GM18870 (cell line): ENCODE measurements around the gene INPP4B.
"Not testable (repeated sequence)": the region's sequence is repeated elsewhere in the genome, so short reads cannot be mapped to it uniquely, and the experiment has no call there.

Experiments used
- ATAC-seq: cut with Tn5 transposase; IDR thresholded peaks from one replicate; pipeline ENCODE4 v1.9.1; 2021; ENCODE audit warnings: moderate library complexity; ENCODE audit not compliant: unreplicated experiment

Gene INPP4B

GRCh38 chr4:142826503-142827241 is 19.4 kb downstream of the INPP4B start:
- no peak for ATAC-seq

- no peak for ATAC-seq
Observed at GRCh38 chr4:142824368-142824767, 21.7 kb downstream of the INPP4B start.

- no peak for ATAC-seq
Observed at GRCh38 chr4:142823796-142824195, 22.3 kb downstream of the INPP4B start.

DNA sequence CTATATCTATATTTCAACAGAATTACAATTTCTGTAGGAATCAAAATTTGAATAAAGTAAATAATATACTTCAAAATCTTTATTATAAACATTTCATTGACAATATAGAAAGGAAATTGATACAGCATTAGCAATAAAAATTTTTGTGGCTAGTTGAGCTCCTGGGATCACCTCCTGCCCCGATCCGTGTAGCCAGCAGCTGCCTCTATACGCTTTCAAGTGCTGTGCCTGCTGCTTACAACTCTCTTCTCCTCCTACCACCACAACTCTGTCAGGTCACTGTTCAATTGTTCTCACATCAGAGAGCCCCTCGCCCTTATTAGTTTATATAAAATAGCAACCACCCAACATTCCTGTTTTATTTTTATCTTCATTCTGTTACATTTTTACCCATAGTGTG is 27.6 kb downstream of the INPP4B start:
- ATAC-seq: no peak

DNA sequence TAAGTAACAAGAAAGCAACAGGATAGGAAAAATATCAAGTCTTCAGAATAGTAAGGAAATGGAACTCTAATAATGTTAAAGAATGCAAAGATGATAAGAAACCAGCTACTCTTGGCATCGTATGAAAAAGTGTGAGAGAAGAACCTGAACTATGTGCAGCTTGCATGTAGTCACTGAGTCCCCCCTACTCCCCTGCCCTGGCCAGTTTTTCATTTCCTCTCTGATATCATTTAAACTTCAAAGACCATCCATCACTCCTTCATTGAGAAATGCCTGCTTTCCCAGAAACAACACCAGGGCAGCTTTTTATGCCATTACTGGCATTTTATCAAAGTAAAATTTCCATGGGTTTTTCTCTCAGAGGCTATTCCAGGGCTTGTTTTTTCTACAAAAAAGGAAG is 28.1 kb downstream of the INPP4B start:
- ATAC-seq: no peak

- ATAC-seq: no peak
Observed at GRCh38 chr4:142817442-142817841, 28.7 kb downstream of the INPP4B start.

DNA sequence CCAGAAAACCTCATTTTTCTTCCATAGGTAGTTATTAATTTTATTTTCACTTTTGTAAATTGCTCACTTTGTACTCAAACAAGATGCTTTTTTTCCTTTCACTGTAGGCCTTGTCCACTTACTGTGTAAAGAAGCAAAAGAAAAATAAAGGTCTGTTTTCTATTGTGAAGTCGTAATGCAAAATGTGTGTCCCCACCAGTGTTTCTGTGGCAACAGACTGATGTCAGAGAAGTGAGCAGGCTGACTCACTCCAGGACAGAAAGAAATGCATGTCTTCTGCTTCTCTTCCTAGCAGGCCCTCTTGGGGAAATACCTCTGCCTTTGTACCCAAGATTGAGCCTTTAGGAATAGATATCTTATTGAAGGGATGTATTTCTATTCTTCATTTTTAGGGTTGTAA is 30.3 kb downstream of the INPP4B start:
- ATAC-seq: no peak

- no peak for ATAC-seq
Observed at GRCh38 chr4:142813388-142813787, 32.7 kb downstream of the INPP4B start.

DNA sequence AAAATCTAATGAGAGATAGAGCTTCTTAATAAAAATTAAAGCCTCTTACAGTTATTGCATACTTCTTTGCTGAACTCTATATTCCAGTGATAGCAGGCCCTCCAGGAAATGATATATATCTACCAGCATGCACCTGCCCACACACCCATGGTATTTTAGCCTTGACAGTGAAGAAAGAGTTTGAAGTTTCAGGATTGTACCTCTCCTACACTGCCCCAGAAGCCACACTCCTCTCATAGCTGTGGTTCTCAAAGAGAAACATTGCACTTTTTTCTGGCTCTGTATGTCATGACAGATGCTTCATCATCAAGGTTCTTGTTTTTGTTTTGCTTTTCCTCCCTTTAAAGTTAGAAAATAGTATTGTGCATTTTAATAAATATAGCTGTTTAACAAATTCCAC is 34.0 kb downstream of the INPP4B start:
- no peak for ATAC-seq

- no peak for ATAC-seq
Observed at GRCh38 chr4:142811034-142811433, 35.1 kb downstream of the INPP4B start.

DNA sequence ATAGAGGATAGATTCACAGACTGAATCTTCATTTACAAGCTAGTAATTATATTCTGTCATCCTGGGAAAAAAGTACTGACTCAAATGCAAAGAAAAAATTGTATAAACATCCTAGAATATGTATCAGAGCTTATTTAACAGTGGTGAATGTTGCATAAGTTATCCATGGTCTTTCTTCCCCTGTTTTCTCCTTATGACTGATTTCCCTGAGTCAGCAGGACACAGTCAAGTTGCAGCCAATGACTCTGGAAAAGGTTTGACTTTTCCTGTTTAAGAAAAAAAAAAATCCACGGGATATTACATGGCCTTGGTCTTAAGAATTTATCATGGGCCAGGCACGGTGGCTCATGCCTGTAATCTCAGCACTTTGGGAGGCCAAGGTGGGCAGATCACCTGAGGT is 36.5 kb downstream of the INPP4B start:
- ATAC-seq: no peak

DNA sequence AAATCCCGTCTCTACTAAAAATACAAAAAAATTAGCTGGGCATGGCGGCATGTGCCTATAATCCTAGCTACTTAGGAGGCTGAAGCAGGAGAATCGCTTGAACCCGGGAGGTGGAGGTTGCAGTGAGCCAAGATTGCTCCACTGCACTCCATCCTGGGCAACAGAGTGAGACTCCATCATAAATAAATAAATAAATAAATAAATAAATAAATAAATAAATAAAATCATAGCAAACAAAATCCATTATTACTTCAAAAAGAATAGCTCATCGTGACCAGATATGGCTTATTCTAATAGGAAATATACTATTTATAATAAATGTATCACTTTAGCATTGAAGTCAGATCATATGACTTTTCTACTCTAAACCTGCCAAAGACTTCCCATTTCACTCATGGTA is 42.2 kb downstream of the INPP4B start:
- not testable (repeated sequence) for ATAC-seq

GRCh38 chr4:142801966-142802365 is 44.1 kb downstream of the INPP4B start:
- no peak for ATAC-seq

DNA sequence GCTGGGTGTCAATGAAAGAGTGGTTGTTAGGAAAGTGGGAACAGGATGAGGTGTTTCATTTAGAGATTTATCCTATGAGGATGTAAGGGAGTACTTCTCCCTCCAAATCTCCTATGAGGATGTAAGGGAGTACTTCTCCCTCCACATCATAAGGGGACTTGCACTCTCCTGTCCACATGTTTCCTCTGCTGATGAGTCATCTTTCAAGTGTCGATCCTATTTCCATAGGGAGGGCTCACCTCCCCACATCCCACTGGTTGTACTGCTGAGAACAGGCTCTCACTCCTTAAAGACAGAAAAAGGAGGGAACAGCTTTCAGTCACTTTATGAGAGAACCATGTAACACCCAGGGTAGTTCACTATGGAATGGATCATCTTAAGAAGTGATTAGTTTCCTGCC is 65.0 kb downstream of the INPP4B start:
- no peak for ATAC-seq

GRCh38 chr4:142778900-142779299 is 67.2 kb downstream of the INPP4B start:
- ATAC-seq: no peak

GRCh38 chr4:142778430-142778829 is 67.7 kb downstream of the INPP4B start:
- ATAC-seq: no peak

GRCh38 chr4:142777045-142777743 is 68.9 kb downstream of the INPP4B start:
- ATAC-seq: no peak

DNA sequence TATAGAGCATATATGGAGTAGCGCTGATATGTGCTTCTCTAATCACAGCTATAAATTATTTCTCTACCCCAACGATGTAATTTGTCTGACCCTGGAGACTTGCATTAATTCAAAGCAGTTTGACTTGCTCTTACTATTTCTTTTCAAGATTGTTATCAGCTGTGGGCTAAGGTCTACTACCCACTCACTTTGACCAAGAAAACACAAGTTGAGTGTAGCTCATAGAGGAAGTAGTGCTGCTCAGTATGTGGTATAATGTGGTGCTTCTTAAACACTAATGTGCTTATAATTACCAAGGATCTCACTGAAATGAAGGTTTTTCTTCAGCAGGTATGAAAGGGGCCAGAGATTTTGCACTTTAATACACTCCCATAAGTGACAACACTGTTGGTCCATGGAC is 70.1 kb downstream of the INPP4B start:
- no peak for ATAC-seq

GRCh38 chr4:142773505-142773904 is 72.6 kb downstream of the INPP4B start:
- no peak for ATAC-seq

DNA sequence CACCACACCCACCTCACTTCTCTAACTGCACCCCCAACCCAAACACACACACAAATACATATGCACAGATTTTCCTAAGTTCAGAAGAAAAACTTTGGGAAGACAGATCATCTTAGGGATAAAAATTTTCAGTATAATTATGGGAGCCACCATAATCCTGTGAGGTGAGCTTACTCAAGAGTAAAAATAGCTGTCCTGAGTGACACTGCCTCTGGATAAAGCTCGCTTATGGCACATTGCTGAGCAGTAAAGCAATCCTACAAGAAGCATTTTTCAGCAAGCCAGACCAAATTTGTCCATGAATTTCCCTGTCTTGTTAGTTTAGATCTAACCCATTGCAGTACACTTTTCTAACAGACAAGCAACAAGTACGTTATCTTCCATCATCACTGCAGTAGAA is 83.8 kb downstream of the INPP4B start:
- no peak for ATAC-seq

- ATAC-seq: no peak
Observed at GRCh38 chr4:142752202-142752786, 93.8 kb downstream of the INPP4B start.

GRCh38 chr4:142743121-142743825 is 102.8 kb downstream of the INPP4B start:
- ATAC-seq: no peak
